ENCODE results near the gene TTC9.

The TTC9 gene

GRCh38 chr14:70646705-70647104, 5.0 kb downstream of the TTC9 start:
- FAIRE-seq: no peak

GRCh38 chr14:70648346-70648745, 6.6 kb downstream of the TTC9 start:
- FAIRE-seq: no peak

- no peak for FAIRE-seq
These were observed 8.1 kb downstream of the TTC9 start for GRCh38 chr14:70649803-70650202.

GRCh38 chr14:70651522-70651921, 9.8 kb downstream of the TTC9 start:
- FAIRE-seq: no peak

- no peak for FAIRE-seq
These were observed 11.2 kb downstream of the TTC9 start for GRCh38 chr14:70652871-70653270.

GRCh38 chr14:70653662-70654061, 11.9 kb downstream of the TTC9 start:
- no peak for FAIRE-seq

- no peak for FAIRE-seq
These were observed 12.9 kb downstream of the TTC9 start for GRCh38 chr14:70654632-70655031.

GRCh38 chr14:70655110-70655826, 13.6 kb downstream of the TTC9 start:
- no peak for FAIRE-seq

- FAIRE-seq: no peak
These were observed 17.2 kb downstream of the TTC9 start for GRCh38 chr14:70658899-70659298.

GRCh38 chr14:70660967-70661893, 19.5 kb downstream of the TTC9 start:
- FAIRE-seq: no peak

- no peak for FAIRE-seq
These were observed 20.4 kb downstream of the TTC9 start for GRCh38 chr14:70662080-70662479.

- no peak for FAIRE-seq
These were observed 21.1 kb downstream of the TTC9 start for GRCh38 chr14:70662816-70663215.

GRCh38 chr14:70663707-70664179, 22.0 kb downstream of the TTC9 start:
- no peak for FAIRE-seq

- FAIRE-seq: no peak
These were observed 23.2 kb downstream of the TTC9 start for GRCh38 chr14:70664698-70665447.

- FAIRE-seq: no peak
These were observed 24.0 kb downstream of the TTC9 start for GRCh38 chr14:70665448-70666360.

GRCh38 chr14:70666361-70666686, 24.6 kb downstream of the TTC9 start:
- no peak for FAIRE-seq

GRCh38 chr14:70670992-70671651, 29.4 kb downstream of the TTC9 start:
- FAIRE-seq: no peak

- FAIRE-seq: no peak
These were observed 30.2 kb downstream of the TTC9 start for GRCh38 chr14:70671652-70672644.

- no peak for FAIRE-seq
These were observed 35.6 kb downstream of the TTC9 start for GRCh38 chr14:70677341-70677740.

GRCh38 chr14:70680748-70681147, 39.0 kb downstream of the TTC9 start:
- FAIRE-seq: no peak

Data from endometrium (tissue), 2 donors.